Activated CD8-positive, alpha-beta T cell treated with anti-CD3 and anti-CD28 coated beads for 36 hours (primary cell): ENCODE data around the gene ZBTB46. TPM values are rescaled to one million over a fixed set of nuclear protein-coding genes. Genes with fewer than 3 reads are reported as not detected.

ENCODE experiments used
- ATAC-seq: fragments of 200-7000 bp; cut with Tn5 transposase; one replicate; pipeline ENCODE4 v1.10.0; 2021; ENCODE audit warnings: mild to moderate bottlenecking, moderate library complexity
- CTCF ChIA-PET: fragments of 350-600 bp; sonication (Branson Sonifier 250); formaldehyde crosslinking; loops from one replicate; lab custom pipeline; 2021; ENCODE audit warnings: antibody characterized with exemption; lab: Charles Lee
- POLR2A ChIA-PET: fragments of 350-600 bp; sonication (Branson Sonifier 250); formaldehyde crosslinking; loops from one replicate; lab custom pipeline; 2021; ENCODE audit warnings: antibody characterized with exemption; lab: Charles Lee
- DNase-seq: peaks from one replicate; pipeline ENCODE4 v3.0.0-alpha.2; 2020
- H3K27ac Mint-ChIP-seq: one replicate; pipeline ENCODE4 v1.8.0; 2021; ENCODE audit warnings: mild to moderate bottlenecking, mixed read lengths
- H3K27me3 Mint-ChIP-seq: one replicate; pipeline ENCODE4 v1.8.0; 2021; ENCODE audit warnings: mixed read lengths
- H3K36me3 Mint-ChIP-seq: one replicate; pipeline ENCODE4 v1.8.0; 2021; ENCODE audit warnings: low read depth, mixed read lengths
- H3K4me1 Mint-ChIP-seq: one replicate; pipeline ENCODE4 v1.8.0; 2021; ENCODE audit warnings: low read depth, mixed read lengths
- H3K4me3 Mint-ChIP-seq: one replicate; pipeline ENCODE4 v1.8.0; 2021; ENCODE audit warnings: mild to moderate bottlenecking, moderate library complexity, mixed read lengths
- H3K9me3 Mint-ChIP-seq: one replicate; pipeline ENCODE4 v1.8.0; 2021; ENCODE audit warnings: mixed read lengths
- intact Hi-C: fragments of 100-400 bp; cut with micrococcal nuclease; formaldehyde crosslinking; loops from one replicate; pipeline ENCODE4 v1.10.0; 2022
- total RNA-seq, 2 experiments: library from RNA; stranded (reverse); gene quantifications; one replicate each; pipeline ENCODE4 v1.2.3, GENCODE V29; 2021
- TF ChIP-seq, protein P1 (sequence below): fragments of 200-600 bp; IDR thresholded peaks from one replicate; pipeline ENCODE4 v1.8.0; 2022; ENCODE audit warnings: antibody characterized with exemption, mild to moderate bottlenecking

ZBTB46 gene
- total RNA-seq, 2 experiments from 2014 or later, result 0.31 to 0.38 TPM

DNA sequence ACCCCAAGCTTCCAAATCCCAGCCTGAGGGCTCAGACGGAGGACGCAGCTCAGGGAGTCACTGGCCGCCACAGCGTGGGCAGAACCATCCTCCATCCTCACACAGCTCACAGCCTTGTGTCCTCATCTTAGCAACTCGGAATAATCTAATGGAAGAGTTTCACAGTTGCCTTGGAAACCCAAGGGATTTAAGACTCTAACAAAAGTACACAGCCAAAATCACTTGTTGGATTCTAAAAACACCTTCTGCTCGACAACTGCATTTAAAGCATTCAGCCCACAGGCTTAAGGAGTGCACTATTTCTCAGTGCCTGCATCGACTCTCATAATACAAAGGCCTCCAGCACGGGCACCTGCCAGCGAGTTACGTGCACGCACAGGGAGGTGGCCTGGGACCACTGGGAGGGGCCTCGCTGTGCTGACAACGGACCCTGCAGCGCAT lies 45.4 kb downstream of the ZBTB46 start:
- Mint-ChIP-seq H3K27ac (no peak overlapping the region), H3K4me1 (peaks cover 11% of the 10 kb centered on the region), H3K4me3 (no peak overlapping the region), H3K9me3 (no peaks in the 10 kb centered on the region), H3K36me3 (no peaks in the 10 kb centered on the region), H3K27me3 (no peaks in the 10 kb centered on the region)
- ChIA-PET POLR2A (no interaction called here), CTCF (interaction anchor here (0.7 to 5.0 kb wide), 21 partner anchors 9 to 335 kb away, joined by 3 to 37 read pairs (median 5); partner anchors contain the start of genes ARFRP1, LIME1, TPD52L2 and ZGPAT)
- intact Hi-C loops, result loop anchor here (5.0 kb wide), 1 partner anchor 187 kb away; no protein-coding TSS in a partner anchor
- ATAC-seq (no peak), DNase-seq (no peak)
- TF ChIP-seq, protein P1, sequence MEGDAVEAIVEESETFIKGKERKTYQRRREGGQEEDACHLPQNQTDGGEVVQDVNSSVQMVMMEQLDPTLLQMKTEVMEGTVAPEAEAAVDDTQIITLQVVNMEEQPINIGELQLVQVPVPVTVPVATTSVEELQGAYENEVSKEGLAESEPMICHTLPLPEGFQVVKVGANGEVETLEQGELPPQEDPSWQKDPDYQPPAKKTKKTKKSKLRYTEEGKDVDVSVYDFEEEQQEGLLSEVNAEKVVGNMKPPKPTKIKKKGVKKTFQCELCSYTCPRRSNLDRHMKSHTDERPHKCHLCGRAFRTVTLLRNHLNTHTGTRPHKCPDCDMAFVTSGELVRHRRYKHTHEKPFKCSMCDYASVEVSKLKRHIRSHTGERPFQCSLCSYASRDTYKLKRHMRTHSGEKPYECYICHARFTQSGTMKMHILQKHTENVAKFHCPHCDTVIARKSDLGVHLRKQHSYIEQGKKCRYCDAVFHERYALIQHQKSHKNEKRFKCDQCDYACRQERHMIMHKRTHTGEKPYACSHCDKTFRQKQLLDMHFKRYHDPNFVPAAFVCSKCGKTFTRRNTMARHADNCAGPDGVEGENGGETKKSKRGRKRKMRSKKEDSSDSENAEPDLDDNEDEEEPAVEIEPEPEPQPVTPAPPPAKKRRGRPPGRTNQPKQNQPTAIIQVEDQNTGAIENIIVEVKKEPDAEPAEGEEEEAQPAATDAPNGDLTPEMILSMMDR, result no peak

DNA sequence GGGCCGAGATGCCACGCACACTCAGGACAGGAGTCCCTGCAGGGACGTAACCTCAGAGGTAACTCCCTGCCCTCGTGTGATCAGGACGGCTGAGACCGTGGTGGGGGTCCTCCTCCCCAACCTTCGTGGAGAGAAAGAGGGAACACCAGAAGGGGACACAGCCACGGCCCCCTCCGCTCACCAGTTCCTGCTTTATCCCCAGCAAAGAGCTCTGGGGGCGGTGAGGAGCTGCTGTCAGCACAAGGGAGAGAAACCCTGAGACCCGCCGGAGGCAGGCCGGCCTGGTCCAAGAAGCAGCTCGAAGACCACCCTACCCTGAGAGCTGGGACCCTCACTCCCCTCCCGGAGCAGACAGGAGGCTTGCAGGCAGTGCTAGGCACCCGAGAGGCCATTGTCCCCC lies 47.1 kb downstream of the ZBTB46 start:
- Mint-ChIP-seq H3K4me1 (peaks cover 14% of the 10 kb centered on the region), H3K4me3 (no peak overlapping the region), H3K9me3 (no peaks in the 10 kb centered on the region), H3K36me3 (no peaks in the 10 kb centered on the region), H3K27me3 (no peaks in the 10 kb centered on the region), H3K27ac (no peak overlapping the region)
- TF ChIP-seq, protein P1, result no peak
- ChIA-PET CTCF (interaction anchor here (1.1 to 5.0 kb wide), 5 partner anchors 9 to 246 kb away, joined by 3 to 37 read pairs (median 5); partner anchors contain the start of genes ARFRP1, PTK6, TNFRSF6B and TPD52L2), POLR2A (no interaction called here)
- ATAC-seq, result no peak
- intact Hi-C loops, result no loop called here
- DNase-seq, result no peak

DNA sequence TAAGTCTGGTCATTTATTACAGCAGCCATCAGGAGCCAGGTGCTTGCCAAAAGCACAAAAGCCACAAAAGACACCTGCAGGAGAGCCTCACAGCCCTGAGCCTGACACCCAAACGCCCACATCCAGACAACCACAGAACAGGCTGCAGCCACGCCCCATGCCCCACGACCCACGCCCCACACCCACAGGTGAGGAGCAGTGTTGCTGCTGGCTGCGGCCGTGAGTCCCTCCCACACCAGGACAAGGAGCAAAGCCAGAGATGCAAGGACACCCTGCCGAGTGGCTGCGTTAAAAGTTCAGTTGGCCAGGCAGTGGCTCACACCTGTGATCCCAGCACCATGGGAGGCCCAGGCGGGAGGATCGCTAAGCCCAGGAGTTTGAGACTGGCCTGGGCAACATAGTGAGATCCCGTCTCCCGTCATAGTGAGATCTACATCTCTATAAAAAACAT lies 48.5 kb downstream of the ZBTB46 start:
- H3K4me1 Mint-ChIP-seq, result peaks cover 14% of the 10 kb centered on the region
- intact Hi-C loops, result no loop called here

DNA sequence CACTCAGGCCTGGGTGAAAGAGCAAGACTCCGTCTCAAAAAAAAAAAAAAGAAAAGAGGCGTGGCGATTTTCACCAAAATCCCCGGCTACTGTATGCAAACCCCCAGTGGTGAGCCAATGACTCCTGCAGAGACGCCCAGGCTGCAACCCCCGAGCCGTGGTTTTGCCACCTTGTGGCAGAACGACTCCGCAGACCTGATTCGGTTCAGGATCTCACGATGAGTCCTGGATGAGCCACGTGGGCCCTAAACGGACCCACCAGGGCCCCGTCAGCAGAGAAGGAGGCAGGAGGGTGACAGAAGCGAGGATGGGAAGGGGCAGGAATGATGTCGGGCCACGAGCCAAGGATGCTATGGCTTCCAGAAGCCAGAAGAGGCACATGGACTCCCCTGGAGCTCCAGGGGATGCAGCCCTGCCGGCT lies 49.0 kb downstream of the ZBTB46 start:
- Mint-ChIP-seq H3K27ac (peak overlapping the region; percentile 15), H3K27me3 (no peaks in the 10 kb centered on the region), H3K36me3 (no peaks in the 10 kb centered on the region), H3K9me3 (no peaks in the 10 kb centered on the region), H3K4me1 (peaks cover 14% of the 10 kb centered on the region), H3K4me3 (no peak overlapping the region)
- ChIA-PET POLR2A (interaction anchor here (1.0 kb wide), 1 partner anchor 36 kb away, joined by 3 read pairs; no protein-coding TSS in a partner anchor), CTCF (no interaction called here)
- peak; percentile 94 for ATAC-seq
- peak; percentile 80 for DNase-seq
- TF ChIP-seq, protein P1, result peak; percentile 41
- intact Hi-C loops, result no loop called here

More for the DNA sequence above, 48.5 kb downstream of the ZBTB46 start:
- TF ChIP-seq, protein P1, result no peak
- ChIA-PET CTCF (interaction anchor here (5.0 kb wide), 1 partner anchor 83 kb away, joined by 22 read pairs; the partner anchor contains the start of gene TPD52L2), POLR2A (interaction anchor here (0.6 to 1.0 kb wide), 3 partner anchors 37 to 141 kb away, joined by 3 read pairs; partner anchors contain the start of gene LIME1)
- Mint-ChIP-seq H3K4me3 (no peak overlapping the region), H3K27me3 (no peaks in the 10 kb centered on the region), H3K27ac (peak overlapping the region; percentile 15), H3K9me3 (no peaks in the 10 kb centered on the region), H3K36me3 (no peaks in the 10 kb centered on the region)
- no peak for DNase-seq
- ATAC-seq, result no peak

DNA sequence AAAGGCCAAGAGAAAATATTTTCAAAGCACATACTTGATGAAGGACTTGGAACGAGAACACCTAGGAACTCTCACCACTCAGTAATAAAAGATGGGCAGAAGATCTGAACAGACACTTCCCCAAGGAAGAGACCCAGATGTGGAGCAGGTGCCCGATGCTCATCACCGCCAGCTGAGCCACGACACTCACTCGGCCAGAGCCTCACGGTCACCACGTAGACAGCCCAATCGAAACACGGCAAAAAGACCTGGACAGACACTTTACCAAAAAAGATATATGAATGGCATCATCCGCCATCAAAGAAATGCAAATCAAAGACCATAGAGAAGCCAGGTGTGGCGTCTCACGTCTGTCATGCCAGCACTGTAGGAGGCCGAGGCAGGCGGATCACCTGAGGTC lies 49.9 kb downstream of the ZBTB46 start:
- ATAC-seq, result no peak
- Mint-ChIP-seq H3K27ac (no peak overlapping the region), H3K36me3 (no peaks in the 10 kb centered on the region), H3K4me1 (peaks cover 14% of the 10 kb centered on the region), H3K27me3 (no peaks in the 10 kb centered on the region), H3K4me3 (no peak overlapping the region), H3K9me3 (no peaks in the 10 kb centered on the region)
- POLR2A ChIA-PET, result no interaction called here
- intact Hi-C loops, result no loop called here
- TF ChIP-seq, protein P1, result no peak
- CTCF ChIA-PET, result interaction anchor here (1.5 kb wide), 1 partner anchor 202 kb away, joined by 4 read pairs; no protein-coding TSS in a partner anchor
- DNase-seq, result no peak
